H1 (cell line): ENCODE measurements around the gene SCYL3. TPM values are rescaled to one million over a fixed set of nuclear protein-coding genes. Genes with fewer than 3 reads are reported as not detected.

Experiments
- CTCF ChIA-PET: fragments of 300-600 bp; sonication (Branson Sonifier 250); formaldehyde crosslinking; loops from one replicate; lab custom pipeline; 2021; ENCODE audit not compliant: partially characterized antibody; lab: Charles Lee
- POLR2A ChIA-PET: fragments of 300-600 bp; sonication (Branson Sonifier 250); formaldehyde crosslinking; loops from one replicate; lab custom pipeline; 2021; ENCODE audit warnings: inconsistent platforms; ENCODE audit not compliant: partially characterized antibody; lab: Charles Lee
- DNase-seq, 2 experiments: peaks; one replicate each; pipeline versions ENCODE4 v3.0.0 to v3.0.0-alpha.2; 2010 to 2022; ENCODE audit warnings: low spot score in 2 of 2, low read depth in 1 of 2, mixed read lengths in 1 of 2
- FAIRE-seq: peaks from 2 replicates; lab custom pipeline; 2011; peaks lifted over from hg19 to GRCh38; lab: Jason Lieb, UNC
- H2AFZ ChIP-seq: 2 replicates; pipeline ENCODE4 v1.8.1; 2012; ENCODE audit warnings: low read length, inconsistent platforms
- H2AK5ac ChIP-seq: 2 replicates; pipeline ENCODE4 v1.6.1; 2013; ENCODE audit warnings: low read depth, low read length
- H2BK120ac ChIP-seq: replicated peaks from 2 replicates; pipeline ENCODE3; 2013; ENCODE audit warnings: low read depth, low read length, inconsistent platforms
- H2BK12ac ChIP-seq: 2 replicates; pipeline ENCODE4 v1.6.1; 2013; ENCODE audit warnings: low read depth, low read length
- H2BK15ac ChIP-seq: 2 replicates; pipeline ENCODE4 v1.6.1; 2013; ENCODE audit warnings: low read length
- H2BK20ac ChIP-seq: 2 replicates; pipeline ENCODE4 v1.6.1; 2013; ENCODE audit warnings: low read length
- H2BK5ac ChIP-seq: 2 replicates; pipeline ENCODE4 v1.6.1; 2013; ENCODE audit warnings: low read depth, low read length
- H3K14ac ChIP-seq: 2 replicates; pipeline ENCODE4 v1.6.1; 2013; ENCODE audit warnings: inconsistent platforms; ENCODE audit not compliant: insufficient read length
- H3K18ac ChIP-seq: 2 replicates; pipeline ENCODE4 v1.6.1; 2013; ENCODE audit warnings: low read length; ENCODE audit errors: extremely low read depth
- H3K23ac ChIP-seq: 2 replicates; pipeline ENCODE4 v1.6.1; 2013; ENCODE audit warnings: inconsistent platforms; ENCODE audit not compliant: insufficient read length
- H3K23me2 ChIP-seq: 2 replicates; pipeline ENCODE4 v1.6.1; 2013; ENCODE audit warnings: low read depth, low read length
- H3K27ac ChIP-seq: 2 replicates; pipeline ENCODE4 v1.6.1; 2011; ENCODE audit warnings: low read depth, low read length, inconsistent platforms
- H3K27me3 ChIP-seq, 4 experiments: replicated peaks in 1 of 4; 1 replicate in 1 of 4; 2 replicates in 3 of 4; pipeline versions ENCODE4 v1.6.1 to v1.8.1; 2011 to 2013; ENCODE audit warnings: low read length in 3 of 4, mild to moderate bottlenecking in 3 of 4, inconsistent platforms in 2 of 4, mixed read lengths in 2 of 4, moderate library complexity in 1 of 4; ENCODE audit not compliant: control insufficient read depth in 3 of 4, insufficient read depth in 3 of 4; ENCODE audit errors: extremely low read depth in 1 of 4
- H3K36me3 ChIP-seq, 4 experiments: 2 replicates each; pipeline versions ENCODE4 v1.6.1 to v1.8.1; 2011 to 2013; ENCODE audit warnings: mild to moderate bottlenecking in 4 of 4, low read length in 3 of 4, moderate library complexity in 2 of 4, control low read depth in 1 of 4, inconsistent platforms in 1 of 4; ENCODE audit not compliant: insufficient read depth in 4 of 4, control insufficient read depth in 2 of 4
- H3K4ac ChIP-seq: replicated peaks from 2 replicates; pipeline ENCODE3; 2013; ENCODE audit warnings: low read length, low read depth, mixed read lengths, inconsistent platforms; ENCODE audit not compliant: insufficient read length
- H3K4me1 ChIP-seq, 4 experiments: replicated peaks in 1 of 4; 1 replicate in 1 of 4; 2 replicates in 3 of 4; pipeline versions ENCODE4 v1.6.1 to v1.8.1; 2011 to 2013; ENCODE audit warnings: low read length in 3 of 4, inconsistent platforms in 2 of 4, mixed read lengths in 1 of 4; ENCODE audit not compliant: insufficient read depth in 4 of 4, control insufficient read depth in 3 of 4
- H3K4me2 ChIP-seq, 2 experiments: 2 replicates each; pipeline versions ENCODE4 v1.6.1 to v1.8.1; 2011 to 2013; ENCODE audit warnings: low read depth in 2 of 2, low read length in 2 of 2, control low read depth in 1 of 2, inconsistent platforms in 1 of 2, mild to moderate bottlenecking in 1 of 2; ENCODE audit not compliant: insufficient read depth in 1 of 2
- H3K4me3 ChIP-seq, 4 experiments: fragments of 200-600, 300-600 bp in 1 of 4; sonication (generic), shearing (Covaris generic), sonication (Bioruptor Twin) in 1 of 4; 2 replicates each; pipeline versions ENCODE4 v1.5.1 to v1.8.1; 2011 to 2016; ENCODE audit warnings: low read length in 4 of 4, low read depth in 3 of 4, control low read depth in 2 of 4, inconsistent platforms in 2 of 4, mild to moderate bottlenecking in 2 of 4, mixed read lengths in 1 of 4, moderate library complexity in 1 of 4; ENCODE audit not compliant: insufficient read depth in 2 of 4; ENCODE audit errors: extremely low read depth in 1 of 4
- H3K56ac ChIP-seq: replicated peaks from 2 replicates; pipeline ENCODE3; 2013; ENCODE audit warnings: low read depth, mild to moderate bottlenecking, mixed read lengths, low read length, inconsistent platforms; ENCODE audit not compliant: insufficient read length
- H3K79me1 ChIP-seq: 2 replicates; pipeline ENCODE4 v1.6.1; 2013; ENCODE audit warnings: low read depth, low read length, control low read depth
- H3K79me2 ChIP-seq, 2 experiments: 2 replicates each; pipeline versions ENCODE4 v1.6.1 to v1.8.1; 2012 to 2013; ENCODE audit warnings: low read length in 2 of 2, mild to moderate bottlenecking in 2 of 2, inconsistent platforms in 1 of 2; ENCODE audit not compliant: insufficient read depth in 2 of 2, control insufficient read depth in 1 of 2
- H3K9ac ChIP-seq, 4 experiments: replicated peaks in 1 of 4; 1 replicate in 1 of 4; 2 replicates in 3 of 4; pipeline versions ENCODE4 v1.6.1 to v1.8.1; 2011 to 2013; ENCODE audit warnings: low read depth in 3 of 4, low read length in 3 of 4, control low read depth in 2 of 4, mild to moderate bottlenecking in 2 of 4, moderate library complexity in 2 of 4, inconsistent platforms in 1 of 4; ENCODE audit errors: extremely low read depth in 1 of 4
- H3K9me3 ChIP-seq, 2 experiments: 2 replicates each; pipeline versions ENCODE4 v1.6.1 to v1.8.1; 2012 to 2013; ENCODE audit warnings: mild to moderate bottlenecking in 2 of 2, moderate library complexity in 2 of 2, control low read depth in 1 of 2, inconsistent platforms in 1 of 2, low read depth in 1 of 2, low read length in 1 of 2, mixed read lengths in 1 of 2; ENCODE audit not compliant: insufficient read depth in 2 of 2
- H4K20me1 ChIP-seq, 2 experiments: replicated peaks in 1 of 2; 2 replicates each; pipeline versions ENCODE3 to v1.8.1; 2011 to 2013; ENCODE audit warnings: inconsistent platforms in 2 of 2, low read length in 2 of 2, mild to moderate bottlenecking in 1 of 2; ENCODE audit not compliant: insufficient read depth in 2 of 2, control insufficient read depth in 1 of 2
- H4K5ac ChIP-seq: 2 replicates; pipeline ENCODE4 v1.6.1; 2013; ENCODE audit warnings: low read length, low read depth, mixed read lengths, inconsistent platforms; ENCODE audit not compliant: insufficient read length
- H4K8ac ChIP-seq: 2 replicates; pipeline ENCODE4 v1.8.0; 2013; ENCODE audit warnings: mild to moderate bottlenecking, moderate library complexity, low read length, inconsistent platforms; ENCODE audit not compliant: insufficient read depth; ENCODE audit errors: extremely low read depth
- H4K91ac ChIP-seq: replicated peaks from 2 replicates; pipeline ENCODE3; 2013; ENCODE audit warnings: low read length, mixed read lengths, inconsistent platforms; ENCODE audit not compliant: insufficient read length
- BRCA1 ChIP-seq: IDR thresholded peaks from 2 replicates; pipeline ENCODE4 v1.6.1; 2012; ENCODE audit warnings: low read depth, low read length, improper control_type of control experiment
- CBX8 ChIP-seq: fragments of 300-800, 300-1000 bp; sonication (generic); IDR thresholded peaks from 2 replicates; pipeline ENCODE4 v1.7.1; 2016; ENCODE audit warnings: low read depth, low read length, borderline replicate concordance
- HDAC2 ChIP-seq, 2 experiments: fragments of 300-600 bp in 1 of 2; sonication (generic) in 1 of 2; IDR thresholded peaks; 2 replicates each; pipeline ENCODE4 v1.6.1; 2011 to 2012; ENCODE audit warnings: low read depth in 2 of 2, low read length in 2 of 2, mild to moderate bottlenecking in 2 of 2, moderate library complexity in 2 of 2, borderline replicate concordance in 1 of 2, inconsistent platforms in 1 of 2
- POU5F1 ChIP-seq: IDR thresholded peaks from 2 replicates; pipeline ENCODE4 v1.6.1; 2011; ENCODE audit warnings: low read depth, mild to moderate bottlenecking, low read length, moderate library complexity
- SAP30 ChIP-seq: fragments of 300-600 bp; sonication (generic); IDR thresholded peaks from 2 replicates; pipeline ENCODE4 v1.7.1; 2012; ENCODE audit warnings: low read length, moderate library complexity, mild to moderate bottlenecking, inconsistent platforms; ENCODE audit not compliant: insufficient read depth, insufficient replicate concordance
- SIN3A ChIP-seq, 2 experiments: IDR thresholded peaks in 1 of 2; conservative IDR thresholded peaks in 1 of 2; 2 replicates each; pipeline ENCODE4 v1.6.1; 2011 to 2012; ENCODE audit warnings: low read length in 2 of 2, improper control_type of control experiment in 1 of 2, low read depth in 1 of 2, mild to moderate bottlenecking in 1 of 2
- TAF7 ChIP-seq: optimal IDR thresholded peaks from 2 replicates; pipeline ENCODE3; 2011; ENCODE audit warnings: low read depth, mild to moderate bottlenecking, inconsistent platforms, low read length, moderate library complexity, borderline replicate concordance
- USF2 ChIP-seq: IDR thresholded peaks from 2 replicates; pipeline ENCODE4 v1.6.1; 2011; ENCODE audit warnings: low read length, improper control_type of control experiment
- polyA plus RNA-seq, 7 experiments: library from polyadenylated mRNA; depleted of rRNA in 3 of 7; stranded (reverse) in 5 of 7; unstranded in 2 of 7; fragments of >200 nt in 5 of 7; fragments of 200-250 nt in 2 of 7; gene quantifications; 1 replicate in 5 of 7; 2 replicates in 1 of 7; 4 replicates in 1 of 7; pipeline versions ENCODE4 v1.2.1 to v1.2.3, GENCODE V29; 2011 to 2013; ENCODE audit warnings: missing spikeins in 2 of 7, mixed read lengths in 2 of 7
- total RNA-seq: library from RNA; stranded (reverse); fragmentation: NEBNext Ultra II Directional; extraction: Animal tissue kit (Norgen Biotek cat#: 25700); gene quantifications from 2 replicates; pipeline ENCODE4 v1.2.1, GENCODE V29; 2021

Gene SCYL3
- total and polyA plus RNA-seq, 2 of the 8 experiments (the other 6 are each of a cell fraction or from before 2014, with no cell fraction given) = 2.7 to 5.3 TPM

- no peak overlapping the region for H3K4me3 ChIP-seq
- no peak overlapping the region for H3K4me2 ChIP-seq
- H3K79me1 ChIP-seq = no peaks in the 10 kb centered on the region
- H3K23ac ChIP-seq = no peak overlapping the region
- H3K27me3 ChIP-seq = no peaks in the 10 kb centered on the region
- no peak overlapping the region for H2AK5ac ChIP-seq
- H3K56ac ChIP-seq = no peak overlapping the region
- DNase-seq (no peak), FAIRE-seq (no peak)
- H3K36me3 ChIP-seq = no peaks in the 10 kb centered on the region
- H3K79me2 ChIP-seq = no peaks in the 10 kb centered on the region
- TF ChIP-seq HDAC2 (IDR thresholded peaks at IDR 0.05; ENCODE audit: borderline replicate concordance in 1 of 2, low read depth in 2 of 2, low read length in 2 of 2) = no peak
- no peak for TF ChIP-seq POU5F1
- no peak for TF ChIP-seq BRCA1
- TF ChIP-seq CBX8 = no peak
- TF ChIP-seq SIN3A (conservative IDR thresholded peaks at IDR 0.05 in 1 of 2, IDR thresholded peaks at IDR 0.05 in 1 of 2; ENCODE audit: low read depth in 1 of 2, low read length in 2 of 2) = no peak
- no peak for TF ChIP-seq SAP30
- TF ChIP-seq TAF7 = no peak
- TF ChIP-seq USF2 = no peak
- H3K9me3 ChIP-seq = no peaks in the 10 kb centered on the region
- H3K4me1 ChIP-seq = no peaks in the 10 kb centered on the region
- H3K18ac ChIP-seq = no peak overlapping the region
- H4K8ac ChIP-seq = no peak overlapping the region
- H3K23me2 ChIP-seq = no peaks in the 10 kb centered on the region
- H2BK5ac ChIP-seq = no peak overlapping the region
- no peak overlapping the region for H3K27ac ChIP-seq
- no peak overlapping the region for H2BK120ac ChIP-seq
- no peak overlapping the region for H2AFZ ChIP-seq
- ChIA-PET POLR2A (no interaction called here), CTCF (no interaction called here)
- H4K20me1 ChIP-seq = no peaks in the 10 kb centered on the region
- no peak overlapping the region for H4K5ac ChIP-seq
- no peak overlapping the region for H3K4ac ChIP-seq
- no peak overlapping the region for H3K9ac ChIP-seq
- H2BK20ac ChIP-seq = no peak overlapping the region
- no peak overlapping the region for H2BK15ac ChIP-seq
- H2BK12ac ChIP-seq = no peak overlapping the region
- H3K14ac ChIP-seq = no peak overlapping the region
- H4K91ac ChIP-seq = no peak overlapping the region
These were observed 7.4 kb upstream of the SCYL3 start for GRCh38 chr1:169901115-169901514.
